Peyer's patch (tissue), 4 donors: ENCODE measurements around the gene GNAS. TPM values are rescaled to one million over a fixed set of nuclear protein-coding genes. Genes with fewer than 3 reads are reported as not detected.

Source experiments
- DNase-seq, 3 donors: peaks; one replicate each; pipeline ENCODE4 v3.0.0-alpha.2; 2017 to 2019
- H3K27ac ChIP-seq, 4 donors: fragments of 200-600 bp; sonication (generic); one replicate each; pipeline ENCODE4 v1.5.1; 2016 to 2019
- H3K27me3 ChIP-seq, 2 donors: fragments of 200-600 bp; sonication (generic); one replicate each; pipeline ENCODE4 v1.5.1; 2019
- H3K36me3 ChIP-seq, 3 donors: fragments of 200-600 bp; sonication (generic); one replicate each; pipeline ENCODE4 v1.5.1; 2016 to 2019
- H3K4me1 ChIP-seq, 4 donors: fragments of 200-600 bp; sonication (generic); one replicate each; pipeline ENCODE4 v1.5.1; 2016 to 2019
- H3K4me3 ChIP-seq, 4 donors: fragments of 200-600 bp; sonication (generic); 1 replicate in 3 of 4; 2 replicates in 1 of 4; pipeline ENCODE4 v1.5.1; 2016 to 2019; ENCODE audit warnings: mild to moderate bottlenecking in 1 of 4
- H3K9me3 ChIP-seq, 4 donors: fragments of 200-600 bp; sonication (generic); one replicate each; pipeline ENCODE4 v1.5.1; 2016 to 2019; ENCODE audit warnings: mild to moderate bottlenecking in 1 of 4
- POLR2A ChIP-seq, 2 donors: fragments of 450-650 bp; IDR thresholded peaks; one replicate each; pipeline ENCODE4 v1.5.1; 2017; ENCODE audit warnings: antibody characterized with exemption in 2 of 2, mild to moderate bottlenecking in 2 of 2, moderate library complexity in 2 of 2
- total RNA-seq, 4 donors: library from RNA; depleted of rRNA; stranded (reverse); fragments of >200 nt; gene quantifications; one replicate each; pipeline ENCODE4 v1.1.0, GENCODE V29; 2016
- TF ChIP-seq, protein P1 (sequence below), 6 experiments: fragments of 450-650 bp in 4 of 6; fragments of 200-600 bp in 2 of 6; sonication (generic) in 1 of 6; IDR thresholded peaks; one replicate each; pipeline ENCODE4 v1.5.1; 2017 to 2019; ENCODE audit warnings: antibody characterized with exemption in 6 of 6, mild to moderate bottlenecking in 3 of 6, moderate library complexity in 1 of 6

Gene GNAS
- total RNA-seq, 4 donors from 2014 or later = 382 to 889 (median 658) TPM

DNA sequence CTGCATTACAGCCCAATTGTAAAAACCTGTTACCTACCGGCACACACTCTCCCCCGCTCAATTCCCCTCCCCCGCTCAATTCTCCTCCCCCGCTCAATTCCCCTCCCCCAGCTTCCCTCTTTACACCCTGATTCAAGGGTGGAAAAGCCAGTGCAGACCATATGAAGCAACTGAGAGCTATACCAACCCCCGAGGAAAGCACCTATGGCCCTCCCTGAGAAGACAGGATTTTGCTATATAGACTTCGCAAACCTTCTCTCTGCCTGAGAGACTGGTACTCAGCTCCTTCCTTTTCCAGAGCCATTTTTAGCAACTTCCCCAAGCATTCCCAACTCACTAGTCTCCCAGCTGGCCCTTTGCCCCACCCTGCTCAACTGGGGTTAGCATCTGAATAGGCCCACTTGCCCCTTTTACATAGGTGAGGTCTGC, 9.4 kb upstream of the GNAS start:
- Histone ChIP-seq H3K4me3 (no peak overlapping the region), H3K27ac (no peak overlapping the region), H3K9me3 (no peaks in the 10 kb centered on the region), H3K27me3 (peaks cover 0 to 4% of the 10 kb centered on the region in 2 donors), H3K36me3 (no peaks in the 10 kb centered on the region), H3K4me1 (no peaks in the 10 kb centered on the region)
- no peak for TF ChIP-seq POLR2A (IDR thresholded peaks at IDR 0.05)
- TF ChIP-seq, protein P1, sequence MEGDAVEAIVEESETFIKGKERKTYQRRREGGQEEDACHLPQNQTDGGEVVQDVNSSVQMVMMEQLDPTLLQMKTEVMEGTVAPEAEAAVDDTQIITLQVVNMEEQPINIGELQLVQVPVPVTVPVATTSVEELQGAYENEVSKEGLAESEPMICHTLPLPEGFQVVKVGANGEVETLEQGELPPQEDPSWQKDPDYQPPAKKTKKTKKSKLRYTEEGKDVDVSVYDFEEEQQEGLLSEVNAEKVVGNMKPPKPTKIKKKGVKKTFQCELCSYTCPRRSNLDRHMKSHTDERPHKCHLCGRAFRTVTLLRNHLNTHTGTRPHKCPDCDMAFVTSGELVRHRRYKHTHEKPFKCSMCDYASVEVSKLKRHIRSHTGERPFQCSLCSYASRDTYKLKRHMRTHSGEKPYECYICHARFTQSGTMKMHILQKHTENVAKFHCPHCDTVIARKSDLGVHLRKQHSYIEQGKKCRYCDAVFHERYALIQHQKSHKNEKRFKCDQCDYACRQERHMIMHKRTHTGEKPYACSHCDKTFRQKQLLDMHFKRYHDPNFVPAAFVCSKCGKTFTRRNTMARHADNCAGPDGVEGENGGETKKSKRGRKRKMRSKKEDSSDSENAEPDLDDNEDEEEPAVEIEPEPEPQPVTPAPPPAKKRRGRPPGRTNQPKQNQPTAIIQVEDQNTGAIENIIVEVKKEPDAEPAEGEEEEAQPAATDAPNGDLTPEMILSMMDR (IDR thresholded peaks at IDR 0.05) = no peak
- no peak for DNase-seq

DNA sequence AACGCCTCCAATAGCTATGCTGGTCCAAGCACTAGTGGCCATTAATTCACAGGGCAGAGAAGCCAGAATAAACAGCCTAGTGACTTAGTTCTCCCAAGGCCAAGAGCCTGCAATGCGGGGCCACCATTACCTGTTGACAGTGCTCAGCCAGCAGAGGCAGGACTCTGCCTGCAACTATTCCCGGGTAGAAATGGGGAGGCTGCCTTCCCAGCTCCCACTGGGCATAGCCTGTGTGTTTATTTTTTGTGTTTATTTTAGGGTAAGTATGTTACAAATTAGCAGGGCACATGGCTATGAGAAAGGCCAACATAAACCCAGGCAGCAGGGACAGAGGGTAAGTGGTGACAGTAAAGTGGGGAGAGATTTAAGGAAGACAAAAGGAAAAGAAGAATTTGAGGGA, 6.8 kb upstream of the GNAS start:
- Histone ChIP-seq H3K36me3 (no peaks in the 10 kb centered on the region), H3K27me3 (no peaks in the 10 kb centered on the region), H3K4me1 (no peaks in the 10 kb centered on the region), H3K27ac (no peak overlapping the region), H3K9me3 (no peaks in the 10 kb centered on the region), H3K4me3 (no peak overlapping the region)
- TF ChIP-seq, protein P1 (IDR thresholded peaks at IDR 0.05) = no peak
- no peak for TF ChIP-seq POLR2A (IDR thresholded peaks at IDR 0.05)
- no peak for DNase-seq

DNA sequence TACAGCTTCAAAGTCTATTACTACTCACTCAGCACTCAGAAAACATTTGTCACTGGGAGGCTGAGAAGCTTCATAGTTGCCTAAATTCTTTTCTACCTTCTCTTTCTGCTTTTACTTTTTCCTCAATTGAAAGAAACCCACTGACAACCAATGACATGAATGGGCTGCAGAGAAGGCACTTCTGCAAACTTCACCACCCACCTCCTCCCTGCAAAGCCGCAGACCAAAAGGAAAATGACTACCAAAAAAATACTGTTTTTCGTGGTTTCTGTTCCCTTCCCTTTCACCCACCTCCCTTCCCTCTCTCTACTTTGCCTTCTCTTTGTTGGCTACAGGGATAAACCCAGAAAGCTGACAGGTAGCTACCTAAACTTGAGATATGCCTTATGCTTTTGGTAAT, 5.1 kb upstream of the GNAS start:
- H3K27ac ChIP-seq = no peak overlapping the region
- TF ChIP-seq, protein P1 (IDR thresholded peaks at IDR 0.05) = no peak
- no peak for TF ChIP-seq POLR2A (IDR thresholded peaks at IDR 0.05)
- H3K4me3 ChIP-seq = no peak overlapping the region
- peaks cover 0 to 5% of the 10 kb centered on the region in 2 donors for H3K27me3 ChIP-seq
- DNase-seq = no peak
- no peaks in the 10 kb centered on the region for H3K4me1 ChIP-seq
- no peaks in the 10 kb centered on the region for H3K36me3 ChIP-seq
- no peaks in the 10 kb centered on the region for H3K9me3 ChIP-seq

DNA sequence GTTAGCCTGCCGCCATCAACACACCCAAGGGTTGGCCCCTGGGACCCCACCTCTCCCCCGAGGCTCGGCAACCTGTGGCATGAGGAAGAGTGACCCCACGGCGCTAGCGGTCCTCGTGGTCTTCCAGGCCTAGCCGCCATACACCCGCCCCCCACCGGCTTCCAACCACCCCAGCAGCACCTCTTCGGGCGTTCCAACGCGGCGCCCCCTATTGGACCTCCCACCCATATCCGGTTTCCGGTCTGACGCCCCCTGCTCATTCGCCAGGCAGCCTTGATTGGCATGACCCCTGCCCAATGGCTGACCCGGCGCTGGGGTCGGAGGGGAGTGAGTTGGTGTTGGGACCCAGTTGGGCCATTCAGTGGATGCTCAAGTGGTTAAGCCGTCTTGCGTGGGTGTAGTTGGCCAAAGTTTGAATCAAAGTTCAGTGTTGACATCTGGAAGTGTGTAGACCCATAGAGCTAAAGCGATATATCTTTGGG, 1.8 kb upstream of the GNAS start, which contains the start of gene GNAS-AS1:
Gene GNAS-AS1, minus strand, starts transcription at position 210 of the 482 bp plus-strand sequence.
- Histone ChIP-seq H3K36me3 (no peaks in the 10 kb centered on the region), H3K4me1 (peaks cover 0 to 9% (median 4%) of the 10 kb centered on the region in 4 donors), H3K27ac (no peak within 1 kb of the TSS), H3K27me3 (peaks cover 0 to 12% of the 10 kb centered on the region in 2 donors), H3K9me3 (no peaks in the 10 kb centered on the region), H3K4me3 (peak within 1 kb of the TSS; percentile 28 to 51 (median 41))
- peak; percentile 67 to 86 (median 68) for DNase-seq
- TF ChIP-seq, protein P1 (IDR thresholded peaks at IDR 0.05) = no peak
- TF ChIP-seq POLR2A (IDR thresholded peaks at IDR 0.05) = no peak

DNA sequence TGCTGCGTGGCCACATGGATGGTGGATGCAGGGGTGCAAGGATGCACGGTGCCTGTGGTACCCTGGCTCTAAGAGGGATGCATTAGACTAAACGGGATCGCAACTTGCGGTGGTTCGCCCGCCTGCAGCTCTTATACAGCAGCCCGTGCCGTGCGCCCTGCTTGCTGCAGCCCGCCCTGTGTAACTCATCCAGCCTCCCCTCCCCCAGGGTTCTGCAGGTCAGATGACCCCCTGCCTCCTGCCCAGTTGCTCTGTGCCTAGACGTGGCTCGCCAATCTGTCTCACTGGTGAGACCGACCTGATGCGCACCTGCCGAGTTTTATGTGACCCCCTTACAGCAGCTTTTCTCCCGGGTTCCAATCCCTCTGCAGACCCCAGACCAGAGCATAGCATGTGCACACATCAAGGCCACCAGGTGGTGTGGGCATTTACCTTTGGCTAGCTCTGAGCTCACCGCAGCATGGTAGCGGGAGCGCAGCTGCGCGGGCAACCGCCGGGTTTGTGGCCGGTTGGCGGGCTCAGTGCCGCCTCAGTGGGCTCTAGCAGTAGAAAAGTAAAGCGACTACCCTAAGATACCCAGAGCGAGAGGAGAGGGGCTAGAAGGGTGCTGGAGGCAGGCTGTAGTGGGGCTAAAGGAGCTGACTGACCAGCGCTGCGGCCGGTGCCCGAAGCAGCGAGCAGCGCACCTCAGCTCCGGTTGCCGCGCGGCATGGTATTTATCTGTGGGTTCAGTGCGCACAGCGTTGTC, 1.1 kb upstream of the GNAS start:
- Histone ChIP-seq H3K27ac (no peak overlapping the region), H3K4me3 (peak overlapping the region; percentile 28 to 51 (median 41)), H3K9me3 (no peaks in the 10 kb centered on the region), H3K36me3 (no peaks in the 10 kb centered on the region), H3K4me1 (peaks cover 0 to 9% (median 4%) of the 10 kb centered on the region in 4 donors), H3K27me3 (peaks cover 0 to 12% of the 10 kb centered on the region in 2 donors)
- no peak for DNase-seq
- TF ChIP-seq, protein P1 (IDR thresholded peaks at IDR 0.05) = no peak
- TF ChIP-seq POLR2A (IDR thresholded peaks at IDR 0.05) = no peak
